Fibroblast of lung (primary cell): ENCODE measurements around the gene IRF1. TPM values are rescaled to one million over a fixed set of nuclear protein-coding genes. Genes with fewer than 3 reads are reported as not detected.

Experiments used
- DNase-seq, 2 donors: peaks; one replicate each; pipeline versions ENCODE4 v3.0.0 to v3.0.0-alpha.2; 2010; ENCODE audit warnings: low read depth in 2 of 2
- H2AFZ ChIP-seq: 2 replicates; pipeline ENCODE4 v1.5.1; 2012; ENCODE audit warnings: low read length, control low read depth, inconsistent platforms
- H3K27ac ChIP-seq: 2 replicates; pipeline ENCODE4 v1.5.1; 2011; ENCODE audit warnings: low read length, control low read depth; ENCODE audit not compliant: insufficient read depth
- H3K27me3 ChIP-seq: 2 replicates; pipeline ENCODE4 v1.5.1; 2011; ENCODE audit warnings: mild to moderate bottlenecking, low read length; ENCODE audit not compliant: control insufficient read depth, insufficient read depth
- H3K36me3 ChIP-seq: 2 replicates; pipeline ENCODE4 v1.5.1; 2011; ENCODE audit warnings: low read length; ENCODE audit not compliant: control insufficient read depth, insufficient read depth
- H3K4me1 ChIP-seq: 2 replicates; pipeline ENCODE4 v1.5.1; 2011; ENCODE audit warnings: low read length; ENCODE audit not compliant: control insufficient read depth, insufficient read depth; ENCODE audit errors: extremely low read depth
- H3K4me2 ChIP-seq: 2 replicates; pipeline ENCODE4 v1.5.1; 2011; ENCODE audit warnings: low read length, control low read depth; ENCODE audit not compliant: insufficient read depth; ENCODE audit errors: extremely low read depth
- H3K4me3 ChIP-seq, 4 experiments: fragments of 200-600 bp in 1 of 4; sonication (generic) in 1 of 4; replicated peaks in 1 of 4; 2 replicates each; pipeline ENCODE4 v1.5.1; 2011 to 2016; ENCODE audit warnings: low read length in 4 of 4, low read depth in 3 of 4, mild to moderate bottlenecking in 3 of 4, control low read depth in 2 of 4, inconsistent platforms in 1 of 4, mixed read lengths in 1 of 4; ENCODE audit not compliant: insufficient read depth in 1 of 4; ENCODE audit errors: control extremely low read depth in 1 of 4
- H3K79me2 ChIP-seq: 2 replicates; pipeline ENCODE4 v1.5.1; 2012; ENCODE audit warnings: mild to moderate bottlenecking, low read length, inconsistent platforms; ENCODE audit not compliant: control insufficient read depth, insufficient read depth
- H3K9ac ChIP-seq: 2 replicates; pipeline ENCODE4 v1.5.1; 2011; ENCODE audit warnings: mild to moderate bottlenecking, low read length, control low read depth; ENCODE audit not compliant: insufficient read depth
- H3K9me3 ChIP-seq: 2 replicates; pipeline ENCODE4 v1.5.1; 2012; ENCODE audit warnings: low read depth, low read length; ENCODE audit not compliant: control insufficient read depth, insufficient read depth
- H4K20me1 ChIP-seq: 2 replicates; pipeline ENCODE4 v1.5.1; 2011; ENCODE audit warnings: low read length; ENCODE audit not compliant: control insufficient read depth, insufficient read depth; ENCODE audit errors: extremely low read depth
- CTCF ChIP-seq, 2 donors: IDR thresholded peaks in 1 of 2; conservative IDR thresholded peaks in 1 of 2; 1 replicate in 1 of 2; 2 replicates in 1 of 2; pipeline ENCODE4 v1.5.1; 2011 to 2012; ENCODE audit warnings: low read length in 2 of 2, control low read depth in 1 of 2, inconsistent platforms in 1 of 2, low read depth in 1 of 2, mild to moderate bottlenecking in 1 of 2
- EZH2 ChIP-seq: IDR thresholded peaks from 2 replicates; pipeline ENCODE4 v1.5.1; 2012; ENCODE audit warnings: low read length, control low read depth, mild to moderate bottlenecking; ENCODE audit errors: missing control alignments
- polyA plus RNA-seq, 2 donors: library from polyadenylated mRNA; depleted of rRNA in 1 of 2; stranded (reverse) in 1 of 2; unstranded in 1 of 2; fragments of >200 nt; gene quantifications; 2 replicates each; pipeline ENCODE4 v1.2.1, GENCODE V29; 2011 to 2012; ENCODE audit warnings: missing spikeins in 1 of 2
- total RNA-seq: library from RNA; depleted of rRNA; stranded (reverse); fragments of >200 nt; gene quantifications from 2 replicates; pipeline ENCODE4 v1.2.1, GENCODE V29; 2014

Gene IRF1
- total and polyA plus RNA-seq, 2 donors (not counting 1 experiment from before 2014, with no cell fraction given): 34.7 to 37.6 TPM

- Histone ChIP-seq H3K4me2 (no peak overlapping the region), H4K20me1 (no peaks in the 10 kb centered on the region), H3K27me3 (no peaks in the 10 kb centered on the region), H2AFZ (no peak overlapping the region), H3K9ac (no peak overlapping the region), H3K4me3 (no peak overlapping the region), H3K36me3 (peaks cover 1% of the 10 kb centered on the region), H3K9me3 (no peaks in the 10 kb centered on the region), H3K4me1 (peaks cover 6% of the 10 kb centered on the region), H3K79me2 (no peaks in the 10 kb centered on the region), H3K27ac (no peak overlapping the region)
- no peak for DNase-seq
- TF ChIP-seq CTCF (conservative IDR thresholded peaks at IDR 0.05 in 1 of 2, IDR thresholded peaks at IDR 0.05 in 1 of 2; ENCODE audit: low read depth in 1 of 2, low read length in 2 of 2) (no peak), EZH2 (no peak)
Measured at GRCh38 chr5:132474881-132475496, 15.6 kb downstream of the IRF1 start.

DNA sequence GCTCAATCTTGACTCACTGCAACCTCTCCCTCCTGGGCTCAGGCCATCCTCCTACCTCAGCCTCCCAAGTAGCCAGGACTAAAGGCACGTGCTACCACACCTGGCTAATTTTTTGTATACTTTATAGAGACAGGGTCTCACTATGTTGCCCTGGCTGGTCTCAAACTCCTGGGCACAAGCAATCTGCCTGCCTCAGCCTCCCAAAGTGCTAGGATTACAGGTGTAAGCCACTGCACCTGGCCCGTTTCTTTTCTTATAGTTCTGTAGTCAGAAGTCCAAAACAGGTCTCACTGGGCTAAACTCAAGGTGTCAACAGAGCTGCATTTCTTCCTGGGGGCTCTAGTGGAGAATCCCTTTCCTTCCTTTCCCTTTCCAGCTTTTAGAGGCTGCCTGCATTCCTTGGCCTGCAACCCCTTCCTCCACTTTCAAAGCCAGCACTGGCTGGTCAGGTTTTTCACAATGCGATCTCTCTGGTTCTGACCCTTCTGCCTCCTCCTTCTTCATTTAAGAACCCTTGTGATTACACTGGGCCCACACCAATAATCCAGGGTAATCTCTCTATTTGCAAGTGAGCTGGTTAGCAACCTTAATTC is 16.3 kb downstream of the IRF1 start:
- no peak for DNase-seq
- Histone ChIP-seq H3K4me2 (no peak overlapping the region), H2AFZ (no peak overlapping the region), H3K9me3 (no peaks in the 10 kb centered on the region), H3K4me3 (no peak overlapping the region), H3K79me2 (no peaks in the 10 kb centered on the region), H3K9ac (no peak overlapping the region), H3K27me3 (no peaks in the 10 kb centered on the region), H3K36me3 (peaks cover 1% of the 10 kb centered on the region), H4K20me1 (no peaks in the 10 kb centered on the region), H3K4me1 (peaks cover 9% of the 10 kb centered on the region), H3K27ac (no peak overlapping the region)
- TF ChIP-seq CTCF (conservative IDR thresholded peaks at IDR 0.05 in 1 of 2, IDR thresholded peaks at IDR 0.05 in 1 of 2; ENCODE audit: low read depth in 1 of 2, low read length in 2 of 2) (no peak), EZH2 (no peak)

DNA sequence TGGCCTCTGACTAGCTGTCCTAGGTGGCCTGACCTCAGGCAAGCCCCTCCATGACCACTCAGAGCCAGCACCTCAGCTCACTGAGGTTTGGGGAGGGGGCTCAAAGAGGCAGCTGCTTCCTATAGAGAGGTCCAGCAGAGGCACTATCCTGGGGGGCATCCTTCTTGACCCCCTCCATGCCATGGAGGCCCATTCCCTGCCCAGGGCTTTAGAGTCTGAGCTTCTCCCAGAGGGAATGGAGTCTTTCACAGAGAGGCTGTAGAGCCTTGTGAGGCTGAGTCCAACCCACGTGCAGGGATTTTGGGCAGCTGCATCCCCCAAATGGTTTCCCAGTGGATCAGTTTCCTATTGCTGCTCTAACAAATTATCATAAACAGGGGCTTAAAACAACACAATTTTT is 16.9 kb downstream of the IRF1 start:
- no peaks in the 10 kb centered on the region for H3K27me3 ChIP-seq
- H2AFZ ChIP-seq: no peak overlapping the region
- peaks cover 13% of the 10 kb centered on the region for H3K4me1 ChIP-seq
- TF ChIP-seq CTCF (conservative IDR thresholded peaks at IDR 0.05 in 1 of 2, IDR thresholded peaks at IDR 0.05 in 1 of 2; ENCODE audit: low read depth in 1 of 2, low read length in 2 of 2): no peak
- TF ChIP-seq EZH2: no peak
- no peaks in the 10 kb centered on the region for H3K9me3 ChIP-seq
- H3K36me3 ChIP-seq: peaks cover 1% of the 10 kb centered on the region
- H3K27ac ChIP-seq: no peak overlapping the region
- no peak overlapping the region for H3K4me2 ChIP-seq
- H4K20me1 ChIP-seq: no peaks in the 10 kb centered on the region
- no peak overlapping the region for H3K9ac ChIP-seq
- no peak for DNase-seq
- no peaks in the 10 kb centered on the region for H3K79me2 ChIP-seq
- H3K4me3 ChIP-seq: no peak overlapping the region
